GM19463 (cell line): ENCODE measurements around the gene KRTAP10-2.
"Not testable (repeated sequence)": the region's sequence is repeated elsewhere in the genome, so short reads cannot be mapped to it uniquely, and the experiment has no call there.

Experiments
- ATAC-seq: cut with Tn5 transposase; IDR thresholded peaks from one replicate; pipeline ENCODE4 v1.9.1; 2021; ENCODE audit warnings: mild to moderate bottlenecking, moderate library complexity; ENCODE audit not compliant: unreplicated experiment

KRTAP10-2 gene

DNA sequence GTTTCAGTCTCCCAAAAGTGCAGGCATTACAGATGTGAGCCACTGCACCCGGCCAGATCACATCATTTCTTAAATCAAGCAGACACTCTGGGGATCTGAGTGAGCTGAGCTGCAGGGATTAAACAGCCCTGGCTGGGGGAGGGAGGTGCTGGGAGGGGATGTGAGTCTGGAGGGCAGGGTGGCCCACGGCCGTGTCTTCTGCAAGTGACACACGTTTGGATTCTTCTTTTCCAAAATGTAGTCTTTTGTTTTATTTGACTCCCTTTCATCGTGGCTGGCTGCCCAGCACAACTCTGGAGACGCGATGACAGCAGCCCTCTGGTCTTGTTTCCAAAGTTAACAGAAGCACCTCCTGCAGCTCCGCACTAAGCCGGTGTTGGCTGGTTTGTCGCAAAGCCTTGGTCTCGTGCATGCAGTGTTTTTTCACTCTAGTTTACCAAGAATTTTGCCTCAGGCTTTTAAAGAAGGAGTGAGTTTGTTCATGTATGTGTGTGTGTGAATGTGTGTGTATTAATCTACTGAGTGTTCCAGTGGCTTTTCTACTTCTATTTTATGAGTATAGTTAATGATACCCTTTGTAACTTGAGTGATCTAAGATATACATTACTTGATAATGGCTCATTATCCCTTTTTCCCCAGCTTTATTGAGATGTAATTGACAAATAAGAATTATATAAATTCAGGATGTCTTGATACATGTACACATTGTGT is 31.9 kb upstream of the KRTAP10-2 start:
- ATAC-seq = no peak

DNA sequence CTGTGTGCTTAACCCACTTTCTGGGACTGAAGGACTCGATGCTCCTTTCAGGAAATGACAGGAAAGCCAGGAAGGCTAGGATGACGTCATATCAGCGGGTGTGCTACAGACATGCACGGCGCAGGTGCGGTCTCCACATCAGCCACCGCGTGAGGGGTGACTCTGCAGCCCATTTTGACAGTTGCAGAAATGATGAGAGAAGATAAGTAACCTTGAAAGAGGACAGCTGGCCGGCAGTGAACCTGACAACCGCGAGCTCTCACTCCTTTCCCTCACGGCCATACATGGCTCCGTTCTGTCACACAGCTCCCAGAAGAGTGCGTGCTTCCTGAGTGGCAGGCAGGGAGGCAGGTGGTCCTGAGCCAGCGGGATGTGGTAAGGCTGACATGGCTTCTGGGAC is 30.8 kb upstream of the KRTAP10-2 start:
- ATAC-seq = no peak

DNA sequence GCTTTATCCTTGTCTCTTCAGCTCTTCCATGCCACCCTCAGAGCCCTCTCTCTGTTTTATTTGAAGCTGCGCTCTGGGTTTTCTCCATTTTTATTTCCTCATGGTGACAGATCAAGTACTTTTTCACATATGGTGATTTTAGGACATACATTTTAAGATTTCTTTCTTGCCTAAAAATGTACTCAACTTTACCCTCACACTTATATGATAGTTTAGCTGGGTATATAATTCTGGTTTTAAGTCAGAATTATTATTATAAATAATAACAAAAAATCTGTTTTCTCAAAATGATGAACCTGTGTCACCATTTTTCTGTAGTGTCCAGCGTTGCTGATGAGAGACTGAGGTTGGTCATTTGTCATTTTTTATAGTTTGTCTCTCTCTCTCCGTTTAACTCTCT is 29.9 kb upstream of the KRTAP10-2 start:
- ATAC-seq = no peak

DNA sequence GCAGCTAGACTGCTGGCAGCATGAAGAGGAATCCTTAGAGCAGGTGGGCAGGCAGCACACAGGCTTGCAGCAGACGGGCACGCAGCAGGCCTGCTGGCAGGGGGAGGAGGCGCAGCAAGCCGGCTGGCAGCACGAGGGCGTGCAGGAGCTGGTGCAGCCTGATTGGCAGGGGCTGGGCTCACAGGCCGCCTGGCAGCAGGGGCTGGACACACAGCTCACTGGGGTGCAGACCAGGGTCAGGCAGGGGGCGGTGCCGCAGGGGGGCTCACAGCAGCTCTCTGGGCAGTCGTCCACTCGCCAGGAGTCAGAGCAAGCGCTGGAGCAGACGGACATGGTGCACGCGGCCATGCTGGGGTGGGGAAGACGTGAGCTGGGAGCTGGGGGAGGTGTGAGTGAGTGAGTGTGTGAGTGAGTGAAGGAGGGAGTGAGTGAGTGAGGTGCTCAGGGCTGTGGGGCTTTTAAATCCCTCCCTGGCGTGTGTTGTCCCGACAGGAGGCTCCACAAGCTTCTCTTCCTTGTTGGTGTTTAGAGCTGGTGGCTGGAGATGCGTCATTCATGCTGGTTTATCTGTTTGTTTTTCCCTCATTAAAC is 29.0 kb upstream of the KRTAP10-2 start, which contains the start of gene KRTAP10-5:
TSS of gene KRTAP10-5 (minus strand) at position 374 of the 591 bp plus-strand sequence. CDS start at position 348, 26 bp downstream.
- not testable (repeated sequence) for ATAC-seq

DNA sequence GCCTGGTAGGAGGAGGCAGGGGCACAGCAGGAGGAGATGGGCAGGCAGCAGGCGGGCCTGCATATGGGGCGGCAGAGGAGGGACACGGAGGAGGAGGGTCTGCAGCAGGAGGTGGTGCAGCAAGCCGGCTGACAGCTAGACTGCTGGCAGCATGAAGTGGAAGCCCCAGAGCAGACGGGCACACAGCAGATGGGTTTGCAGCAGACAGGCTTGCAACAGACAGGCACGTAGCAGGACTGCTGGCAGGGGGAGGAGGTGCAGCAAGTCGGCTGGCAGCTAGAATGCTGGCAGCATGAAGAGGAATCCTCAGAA is 28.5 kb upstream of the KRTAP10-2 start:
- no peak for ATAC-seq

DNA sequence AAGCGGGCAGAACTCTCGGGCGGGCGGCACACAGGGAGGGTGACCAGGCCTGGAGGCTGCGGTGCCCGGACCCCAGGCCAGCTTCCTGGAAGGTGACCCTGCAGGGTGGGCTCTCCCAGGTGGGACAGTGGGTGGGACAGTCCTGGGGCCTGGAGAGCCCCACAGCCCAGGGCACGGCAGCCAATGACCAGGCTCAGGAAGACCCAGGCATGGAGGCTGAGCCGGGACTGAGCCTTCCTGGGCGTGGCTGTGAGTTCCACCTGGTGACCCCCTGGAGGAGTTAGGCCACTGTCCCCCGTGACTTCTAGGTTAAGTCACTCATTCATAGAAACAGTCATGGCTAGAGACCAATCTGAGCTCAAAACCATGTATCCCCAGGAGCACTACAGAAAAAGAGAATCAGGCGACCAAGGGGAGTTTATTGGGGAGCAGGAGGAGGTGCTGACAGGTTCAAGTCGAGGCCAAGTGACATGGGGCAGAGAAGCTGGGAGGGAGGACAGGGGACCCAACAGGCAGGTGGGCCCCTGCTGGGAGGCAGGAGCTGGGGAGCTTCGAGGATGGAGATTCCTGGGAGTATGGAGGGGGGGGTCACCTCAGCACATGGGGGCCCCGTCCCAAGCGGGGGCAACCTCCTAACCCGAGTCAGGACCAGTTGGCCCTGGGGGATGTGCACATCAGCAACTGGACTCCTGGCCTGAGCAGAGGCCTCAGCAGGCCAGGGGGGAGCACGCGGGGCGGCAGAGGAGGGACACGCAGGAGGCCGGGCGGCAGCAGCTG is 27.9 kb upstream of the KRTAP10-2 start:
- ATAC-seq = no peak

DNA sequence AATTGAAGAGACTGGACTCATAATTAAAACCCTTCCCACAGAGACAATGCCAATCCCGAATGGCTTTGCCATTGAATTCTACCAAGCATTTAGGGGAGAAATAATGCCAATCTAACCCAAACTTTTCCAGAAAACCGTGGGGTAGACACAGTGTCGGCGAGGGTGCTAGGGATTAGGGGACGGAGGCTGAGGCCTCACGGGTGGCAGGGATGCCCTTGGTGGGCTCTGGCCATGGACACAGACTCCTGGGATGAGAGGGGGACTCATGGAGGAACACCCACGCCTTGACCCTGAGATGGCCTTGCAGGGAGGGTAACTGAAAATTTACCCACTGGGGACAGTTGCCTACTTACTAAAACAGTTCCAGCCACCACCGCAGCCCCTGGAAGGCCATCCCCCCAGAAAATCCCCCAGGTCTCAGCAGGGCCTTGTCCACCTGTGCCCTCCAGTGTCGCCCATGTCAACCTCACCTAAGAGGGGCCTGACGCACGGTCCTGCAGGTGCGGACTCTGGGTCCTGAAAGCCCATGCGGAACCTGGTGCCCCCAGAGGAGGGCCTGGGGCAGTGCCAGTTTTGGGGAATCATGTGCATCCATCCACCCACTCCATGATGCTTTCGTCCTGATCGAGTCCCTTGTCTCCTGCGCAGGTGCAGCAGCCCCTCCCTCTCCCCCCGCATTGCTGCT is 27.2 kb upstream of the KRTAP10-2 start:
- no peak for ATAC-seq

DNA sequence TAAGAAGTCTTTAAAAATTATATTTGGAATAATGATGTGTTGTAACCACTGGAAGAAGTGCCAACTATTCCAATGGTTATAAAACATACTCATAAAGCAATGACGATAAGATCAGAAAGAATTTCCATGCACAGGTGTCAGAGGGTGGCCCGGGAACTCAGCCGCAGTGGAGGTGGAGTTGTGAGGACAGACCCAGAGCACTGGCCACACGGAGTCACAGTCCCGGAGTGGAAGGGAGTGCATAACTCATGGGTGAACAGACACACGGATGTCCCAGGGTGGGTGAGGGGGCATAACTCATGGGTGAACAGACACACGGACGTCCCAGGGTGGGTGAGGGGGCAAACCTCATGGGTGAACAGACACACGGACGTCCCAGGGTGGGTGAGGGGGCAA is 24.7 kb upstream of the KRTAP10-2 start:
- no peak for ATAC-seq

DNA sequence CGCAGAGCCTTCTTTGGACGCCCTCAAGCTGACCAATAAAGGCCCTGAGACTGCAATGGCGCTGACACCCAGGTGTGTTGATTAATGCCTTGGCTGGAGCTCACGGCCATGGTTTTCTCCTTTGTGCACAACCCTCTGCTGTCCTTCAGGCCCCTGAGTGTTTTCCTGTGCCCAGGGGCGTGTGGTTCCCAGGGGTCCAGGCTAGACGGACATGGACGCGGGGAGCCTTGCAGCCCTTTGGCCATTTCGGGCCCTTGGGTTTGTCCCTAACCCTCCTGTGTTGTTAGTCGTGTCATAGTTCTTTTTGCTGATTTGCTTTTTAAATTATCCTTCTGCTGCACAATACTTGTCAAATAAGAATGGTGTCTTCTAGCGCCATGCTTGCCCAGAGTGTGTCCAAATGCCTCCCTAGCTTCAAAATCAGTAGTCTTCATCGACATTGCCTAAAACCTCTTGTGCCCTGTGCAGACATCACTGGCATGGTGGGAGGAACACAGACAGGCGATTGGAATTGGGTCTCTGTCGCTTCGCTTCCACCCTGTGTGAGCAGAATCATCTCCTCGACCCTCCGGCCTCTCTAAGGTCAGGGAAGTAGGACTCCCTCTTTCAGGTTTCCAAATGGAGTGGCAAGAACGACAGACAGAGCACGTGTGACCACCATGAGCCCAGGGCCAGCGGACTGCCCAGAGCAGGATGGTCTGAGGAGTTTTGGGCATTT is 24.2 kb upstream of the KRTAP10-2 start:
- no peak for ATAC-seq

DNA sequence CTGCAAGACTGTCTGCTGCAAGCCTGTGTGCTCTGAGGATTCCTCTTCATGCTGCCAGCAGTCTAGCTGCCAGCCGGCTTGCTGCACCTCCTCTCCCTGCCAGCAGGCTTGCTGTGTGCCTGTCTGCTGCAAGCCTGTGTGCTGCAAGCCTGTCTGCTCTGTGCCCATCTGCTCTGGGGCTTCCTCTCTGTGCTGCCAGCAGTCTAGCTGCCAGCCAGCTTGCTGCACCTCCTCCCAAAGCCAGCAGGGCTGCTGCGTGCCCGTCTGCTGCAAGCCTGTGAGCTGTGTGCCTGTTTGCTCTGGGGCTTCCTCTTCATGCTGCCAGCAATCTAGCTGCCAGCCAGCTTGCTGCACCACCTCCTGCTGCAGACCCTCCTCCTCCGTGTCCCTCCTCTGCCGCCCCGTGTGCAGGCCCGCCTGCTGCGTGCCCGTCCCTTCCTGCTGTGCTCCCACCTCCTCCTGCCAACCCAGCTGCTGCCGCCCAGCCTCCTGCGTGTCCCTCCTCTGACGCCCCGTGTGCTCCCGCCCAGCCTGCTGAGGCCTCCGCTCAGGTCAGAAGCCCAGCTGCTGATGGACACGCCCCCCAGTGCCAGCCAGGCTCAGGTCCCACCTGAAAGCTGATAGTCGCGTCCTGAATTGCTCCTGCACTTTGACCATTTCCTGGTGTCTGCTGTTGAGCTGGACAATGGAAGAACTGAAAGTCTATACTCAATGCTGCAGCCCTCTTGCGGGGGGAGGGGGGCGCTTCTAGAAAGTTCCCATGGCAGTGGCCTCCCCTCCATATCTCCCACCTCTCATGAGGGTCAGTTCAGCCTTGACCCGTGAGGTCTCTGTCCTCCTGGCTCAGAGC is 23.4 kb upstream of the KRTAP10-2 start:
- no peak for ATAC-seq

DNA sequence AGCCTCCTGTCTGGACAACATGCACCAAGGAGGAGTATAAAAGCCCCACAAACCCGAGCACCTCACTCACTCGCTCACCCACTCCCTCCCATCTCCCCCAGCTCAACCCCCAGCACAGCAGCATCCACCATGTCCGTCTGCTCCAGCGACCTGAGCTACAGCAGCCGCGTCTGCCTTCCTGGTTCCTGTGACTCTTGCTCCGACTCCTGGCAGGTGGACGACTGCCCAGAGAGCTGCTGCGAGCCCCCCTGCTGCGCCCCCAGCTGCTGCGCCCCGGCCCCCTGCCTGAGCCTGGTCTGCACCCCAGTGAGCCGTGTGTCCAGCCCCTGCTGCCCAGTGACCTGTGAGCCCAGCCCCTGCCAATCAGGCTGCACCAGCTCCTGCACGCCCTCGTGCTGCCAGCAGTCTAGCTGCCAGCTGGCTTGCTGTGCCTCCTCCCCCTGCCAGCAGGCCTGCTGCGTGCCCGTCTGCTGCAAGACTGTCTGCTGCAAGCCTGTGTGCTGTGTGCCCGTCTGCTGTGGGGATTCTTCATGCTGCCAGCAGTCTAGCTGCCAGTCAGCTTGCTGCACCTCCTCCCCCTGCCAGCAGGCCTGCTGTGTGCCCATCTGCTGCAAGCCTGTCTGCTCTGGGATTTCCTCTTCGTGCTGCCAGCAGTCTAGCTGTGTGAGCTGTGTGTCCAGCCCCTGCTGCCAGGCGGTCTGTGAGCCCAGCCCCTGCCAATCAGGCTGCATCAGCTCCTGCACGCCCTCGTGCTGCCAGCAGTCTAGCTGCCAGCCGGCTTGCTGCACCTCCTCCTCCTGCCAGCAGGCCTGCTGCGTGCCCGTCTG is 22.5 kb upstream of the KRTAP10-2 start, which contains the start of gene KRTAP10-4:
TSS of gene KRTAP10-4 (plus strand) at position 100 of the 827 bp plus-strand sequence. CDS start at position 130, 30 bp downstream.
- not testable (repeated sequence) for ATAC-seq

DNA sequence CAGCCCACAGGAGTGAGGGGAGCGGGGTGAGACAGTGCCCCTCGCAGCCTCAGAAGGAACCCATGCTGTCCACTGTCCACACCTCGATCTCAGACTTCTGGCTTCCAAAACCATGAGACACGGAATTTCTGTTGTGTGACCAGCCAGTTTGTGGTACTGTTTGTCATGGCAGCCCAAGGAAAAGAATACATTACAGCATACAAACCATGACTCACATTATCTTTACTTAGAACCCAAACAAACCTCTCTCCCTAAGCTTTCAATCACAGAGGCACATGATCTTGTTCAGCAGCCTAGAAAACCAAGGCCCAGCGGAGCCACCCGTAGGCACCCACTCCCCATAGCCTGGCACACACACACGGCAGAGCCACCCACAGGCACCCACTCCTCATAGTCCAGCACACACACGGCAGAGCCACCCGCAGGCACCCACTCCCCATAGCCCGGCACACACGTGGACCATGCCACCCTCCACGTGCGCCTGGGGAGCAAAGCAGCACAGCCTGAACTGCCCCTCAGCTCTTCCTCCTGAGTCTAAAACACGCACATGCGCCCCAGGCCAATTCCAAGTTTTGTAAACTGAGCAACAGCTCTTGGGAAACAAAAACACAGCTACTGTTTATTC is 21.8 kb upstream of the KRTAP10-2 start:
- ATAC-seq = no peak

DNA sequence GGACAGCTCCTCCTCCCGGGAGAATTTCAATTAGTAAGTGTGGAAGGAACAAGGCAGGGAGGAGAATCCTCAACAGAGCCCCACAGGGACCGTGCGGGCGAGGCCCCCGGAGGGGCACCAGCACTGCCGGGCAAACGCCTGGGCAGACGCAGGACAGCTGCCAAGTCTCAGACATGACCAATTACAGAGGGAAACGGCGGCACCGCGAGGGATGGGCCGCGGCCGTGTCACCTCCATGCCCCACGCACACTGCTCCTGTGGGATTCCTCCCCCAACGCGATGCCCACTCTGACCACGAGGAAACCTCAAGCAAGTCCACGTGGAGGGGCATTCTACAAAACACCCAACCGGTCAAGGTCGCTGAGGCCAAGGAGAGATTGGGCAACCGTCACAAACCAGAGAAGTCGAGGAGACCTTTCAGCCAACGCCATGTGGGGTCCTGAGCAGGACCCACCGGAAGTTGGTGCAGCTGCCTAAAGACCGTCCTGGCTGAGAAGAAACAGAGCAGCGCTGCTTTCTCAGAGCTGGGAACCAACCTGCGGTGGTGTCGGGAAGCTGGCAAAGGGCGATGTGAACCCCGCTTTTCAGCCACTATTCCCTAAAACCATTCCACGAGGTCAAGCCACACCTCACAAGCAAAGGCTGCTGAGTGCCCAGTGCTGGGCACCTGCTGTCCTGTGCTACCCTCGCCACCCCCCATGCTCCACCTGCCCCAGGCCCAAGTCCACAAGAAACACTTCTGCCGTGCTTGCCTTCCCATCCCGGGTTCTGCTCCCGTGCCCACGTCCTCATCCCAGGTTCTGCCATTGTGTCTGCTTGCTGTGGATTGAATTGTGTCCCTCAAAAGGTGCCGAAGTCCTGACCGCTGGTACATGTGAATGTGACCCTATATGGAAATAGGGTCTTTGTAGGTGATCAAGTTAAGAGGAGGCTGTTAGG is 20.8 kb upstream of the KRTAP10-2 start:
- no peak for ATAC-seq

DNA sequence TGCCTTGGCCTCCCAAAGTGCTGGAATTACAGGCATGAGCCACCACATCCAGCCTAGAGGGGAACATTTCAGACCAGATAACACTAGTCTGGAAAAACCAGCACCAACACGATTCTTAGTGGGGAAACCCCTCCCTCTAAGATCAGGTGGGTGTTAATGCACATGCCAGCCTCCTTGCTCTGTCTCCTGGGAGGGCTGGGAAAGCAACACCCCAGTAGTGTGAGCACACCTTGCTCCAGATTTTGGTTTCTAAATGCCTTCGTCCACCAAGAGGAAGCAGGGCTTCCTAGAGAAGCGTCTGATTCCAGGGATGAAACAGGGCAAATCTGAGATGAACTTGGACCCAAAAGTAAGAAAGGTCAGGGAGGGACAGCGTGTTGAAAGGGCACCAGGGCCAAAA is 20.0 kb upstream of the KRTAP10-2 start:
- ATAC-seq = no peak

DNA sequence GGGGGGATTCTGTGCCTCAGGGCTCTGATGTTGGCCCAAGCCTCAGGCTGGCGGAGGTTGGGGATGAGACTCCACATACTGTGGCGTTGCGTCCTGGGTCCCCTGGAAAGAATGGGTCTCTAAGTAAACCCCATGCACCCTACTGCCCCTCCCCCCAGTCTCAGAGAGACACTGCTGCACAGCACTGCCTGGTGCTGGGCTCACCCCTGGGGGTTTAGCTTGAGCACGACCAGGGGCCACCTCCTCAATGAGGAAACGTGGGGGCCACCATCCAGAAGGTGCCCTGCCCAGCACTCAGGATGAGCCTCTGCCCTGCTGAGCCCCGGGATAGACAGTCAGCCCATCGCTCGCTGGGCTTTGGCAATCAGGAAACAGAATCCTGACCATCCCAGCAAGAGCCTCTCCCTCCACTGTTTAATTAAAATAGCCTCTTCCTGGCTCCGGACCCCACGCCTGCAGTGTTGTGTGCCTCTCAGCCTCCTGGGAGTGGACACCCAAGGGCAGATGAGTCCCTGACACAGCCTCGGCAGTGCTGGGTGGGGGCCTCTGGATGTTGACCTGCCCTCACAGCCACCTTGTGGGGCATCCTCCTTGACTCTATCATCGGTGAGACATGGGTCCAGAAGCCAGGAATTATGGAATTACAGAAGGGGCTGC is 18.7 kb upstream of the KRTAP10-2 start:
- ATAC-seq = no peak

DNA sequence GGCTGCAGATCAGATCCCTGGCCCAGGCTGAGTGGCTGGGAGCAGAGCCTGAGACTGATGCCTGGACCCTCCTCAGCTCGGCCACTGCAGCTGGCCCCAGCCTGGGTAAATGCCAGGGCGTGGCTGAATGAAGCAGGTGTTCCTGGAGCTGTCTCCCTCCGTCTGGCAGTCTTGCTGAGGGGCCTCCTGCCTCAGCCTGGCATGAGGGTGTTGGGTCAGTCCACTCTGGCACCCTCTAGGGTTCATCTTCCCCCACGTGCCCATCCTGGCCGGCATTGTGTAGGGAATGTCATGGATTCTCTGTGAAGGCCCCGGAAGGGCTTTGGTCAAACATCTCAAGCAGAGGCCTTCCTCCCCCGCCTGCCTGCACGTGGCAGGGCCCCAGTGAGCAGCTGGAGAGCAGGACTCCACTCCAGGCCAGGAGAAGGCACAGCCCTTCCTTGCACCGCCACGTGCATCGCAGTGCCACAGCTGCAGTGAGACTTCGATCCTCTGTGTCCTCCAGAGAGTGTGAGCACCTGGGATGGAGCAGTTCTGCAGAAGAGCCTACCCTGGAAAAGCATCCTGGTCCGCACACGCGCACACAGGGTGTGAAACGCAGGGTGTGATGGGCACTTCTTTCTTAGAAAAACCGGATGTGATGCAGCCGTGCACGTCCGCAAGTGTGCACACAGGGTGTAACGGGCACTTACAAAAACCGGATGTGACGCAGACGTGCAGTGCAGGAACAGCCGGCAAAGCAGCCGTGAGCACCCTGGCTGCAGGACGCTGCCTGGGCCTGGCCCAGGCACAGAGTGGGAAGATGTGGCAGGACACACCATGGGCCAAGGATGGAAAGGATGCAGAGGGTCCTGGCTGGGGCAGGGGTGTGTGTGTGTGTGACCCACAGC is 17.6 kb upstream of the KRTAP10-2 start:
- no peak for ATAC-seq
